ENCODE measurements around the gene ELN. TPM values are rescaled to one million over a fixed set of nuclear protein-coding genes. Genes with fewer than 3 reads are reported as not detected.

Gene ELN
- total and polyA plus RNA-seq, 2 of the 4 experiments (the other 2 are of a cell fraction) = 2.2 to 14.3 TPM

GRCh38 chr7:74018246-74018895 is 9.6 kb upstream of the ELN start:
- Histone ChIP-seq H3K23ac (ENCODE audit: low read depth, low read length) (no peak overlapping the region; the same call in 1 of the 2 replicates), H2BK15ac (ENCODE audit: low read depth, low read length) (no peak overlapping the region), H3K18ac (ENCODE audit: low read depth, low read length) (no peak overlapping the region; the same call in 1 of the 2 replicates), H3K9me1 (ENCODE audit: insufficient read depth, low read length) (peaks cover 5% of the 10 kb centered on the region), H3K9ac (ENCODE audit: low read depth, low read length) (no peak overlapping the region), H2AFZ (replicated peaks; ENCODE audit: low read length, poor library complexity) (no peak overlapping the region), H4K20me1 (ENCODE audit: insufficient read depth, low read length) (no peaks in the 10 kb centered on the region), H4K8ac (ENCODE audit: low read depth in 2 of 2, low read length in 2 of 2) (no peak overlapping the region), H3K27ac (ENCODE audit: insufficient read depth, low read length) (peak overlapping the region; percentile 9; the same call in 1 of the 2 replicates), H3K4me1 (ENCODE audit: control insufficient read depth, insufficient read depth, low read length) (peaks cover 9% of the 10 kb centered on the region), H2BK5ac (ENCODE audit: low read depth, low read length, poor library complexity, severe bottlenecking) (no peak overlapping the region), H3K9me3 (ENCODE audit: control insufficient read depth, insufficient read depth, low read length) (no peaks in the 10 kb centered on the region), H3K56ac (ENCODE audit: extremely low read depth, insufficient read depth, low read length) (no peak overlapping the region), H3K4me2 (ENCODE audit: low read depth, low read length) (no peak overlapping the region; the same call in 1 of the 2 replicates), H2AK5ac (ENCODE audit: low read depth, low read length) (no peak overlapping the region), H3K79me1 (ENCODE audit: low read depth in 1 of 2, low read length in 2 of 2) (no peaks in the 10 kb centered on the region), H4K5ac (ENCODE audit: low read depth, low read length) (no peak overlapping the region), H3K4me3 (ENCODE audit: insufficient read depth, low read depth, low read length) (no peak overlapping the region), H3K4ac (ENCODE audit: low read depth, low read length) (no peak overlapping the region), H2BK20ac (ENCODE audit: low read depth, low read length) (0 out of 2 replicates have a peak overlapping the region, but pooled peaks have one; percentile 1), H3K14ac (replicated peaks; ENCODE audit: low read depth, low read length) (peak overlapping the region; percentile 40; the same call in 1 of the 2 replicates), H4K91ac (ENCODE audit: insufficient read depth, low read depth, low read length) (no peak overlapping the region), H3K27me3 (ENCODE audit: control insufficient read depth, insufficient read depth, low read length) (no peaks in the 10 kb centered on the region), H3K36me3 (ENCODE audit: control insufficient read depth, insufficient read depth, low read length) (no peaks in the 10 kb centered on the region), H2AK9ac (replicated peaks; ENCODE audit: low read depth, low read length, poor library complexity) (no peak overlapping the region), H2BK120ac (ENCODE audit: low read depth, low read length) (peak overlapping the region; percentile 38; the same call in 1 of the 2 replicates)
- TF ChIP-seq MXI1 (IDR thresholded peaks at IDR 0.05; ENCODE audit: borderline replicate concordance, low read depth, low read length) (no peak), SMC3 (IDR thresholded peaks at IDR 0.05; ENCODE audit: low read depth, low read length) (no peak), RCOR1 (IDR thresholded peaks at IDR 0.05; ENCODE audit: insufficient replicate concordance, low read length) (no peak), BHLHE40 (IDR thresholded peaks at IDR 0.05; ENCODE audit: low read depth, low read length) (no peak), MAFK (IDR thresholded peaks at IDR 0.05; ENCODE audit: low read depth, low read length) (no peak), MAZ (IDR thresholded peaks at IDR 0.05; ENCODE audit: borderline replicate concordance, low read depth, low read length) (no peak), POLR2A (IDR thresholded peaks at IDR 0.05; ENCODE audit: low read depth, low read length) (no peak)
- in situ Hi-C loops (cut with MboI; ENCODE audit: low sequenced_read_pairs) = no loop called here
- POLR2A ChIA-PET (ENCODE audit: unreplicated experiment) = no interaction called here
- ATAC-seq (ENCODE audit: low read depth) (no peak), DNase-seq (no peak)
- CTCF ChIA-PET = interaction anchor here (1.0 kb wide), 1 partner anchor 8 kb away, joined by 3 read pairs; no protein-coding TSS in a partner anchor
- 46% methylated on average over 4 of the region's 10 CpGs; no CpG with 5 or more reads in 1 of the 2 experiments for WGBS, 2 experiments (ENCODE audit: extremely low coverage in 2 of 2, insufficient read length in 1 of 2)
- BruUV-seq (replicated peaks) = no TSS peak
- intact Hi-C loops (cut with micrococcal nuclease) = no loop called here
- dilution Hi-C loops (cut with HindIII; ENCODE audit: low sequenced_read_pairs, unreplicated experiment) = no loop called here

Measured in IMR-90 (cell line).